Measurements from ENCODE around the gene PCDHB8.

DNA sequence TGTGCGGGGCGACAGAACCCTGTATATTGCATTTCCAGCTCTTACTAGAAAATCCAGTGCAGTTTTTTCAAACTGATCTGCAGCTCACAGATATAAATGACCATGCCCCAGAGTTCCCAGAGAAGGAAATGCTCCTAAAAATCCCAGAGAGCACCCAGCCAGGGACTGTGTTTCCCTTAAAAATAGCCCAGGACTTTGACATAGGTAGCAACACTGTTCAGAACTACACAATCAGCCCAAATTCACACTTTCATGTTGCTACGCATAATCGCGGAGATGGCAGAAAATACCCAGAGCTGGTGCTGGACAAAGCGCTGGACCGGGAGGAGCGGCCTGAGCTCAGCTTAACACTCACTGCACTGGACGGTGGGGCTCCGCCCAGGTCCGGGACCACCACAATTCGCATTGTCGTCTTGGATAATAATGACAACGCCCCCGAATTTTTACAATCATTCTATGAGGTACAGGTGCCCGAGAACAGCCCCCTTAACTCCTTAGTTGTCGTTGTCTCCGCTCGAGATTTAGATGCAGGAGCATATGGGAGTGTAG lies 41.8 kb upstream of the PCDHB8 start:
- no peak for TF ChIP-seq ZNF8 (CRISPR knock-in tag; IDR thresholded peaks at IDR 0.05)
- TF ChIP-seq TCF4 (CRISPR knock-in tag; IDR thresholded peaks at IDR 0.05; ENCODE audit: borderline replicate concordance) = no peak
- no peak for TF ChIP-seq ARNTL (CRISPR knock-in tag; IDR thresholded peaks at IDR 0.05; ENCODE audit: borderline replicate concordance, low read depth)
- TF ChIP-seq, protein P1, sequence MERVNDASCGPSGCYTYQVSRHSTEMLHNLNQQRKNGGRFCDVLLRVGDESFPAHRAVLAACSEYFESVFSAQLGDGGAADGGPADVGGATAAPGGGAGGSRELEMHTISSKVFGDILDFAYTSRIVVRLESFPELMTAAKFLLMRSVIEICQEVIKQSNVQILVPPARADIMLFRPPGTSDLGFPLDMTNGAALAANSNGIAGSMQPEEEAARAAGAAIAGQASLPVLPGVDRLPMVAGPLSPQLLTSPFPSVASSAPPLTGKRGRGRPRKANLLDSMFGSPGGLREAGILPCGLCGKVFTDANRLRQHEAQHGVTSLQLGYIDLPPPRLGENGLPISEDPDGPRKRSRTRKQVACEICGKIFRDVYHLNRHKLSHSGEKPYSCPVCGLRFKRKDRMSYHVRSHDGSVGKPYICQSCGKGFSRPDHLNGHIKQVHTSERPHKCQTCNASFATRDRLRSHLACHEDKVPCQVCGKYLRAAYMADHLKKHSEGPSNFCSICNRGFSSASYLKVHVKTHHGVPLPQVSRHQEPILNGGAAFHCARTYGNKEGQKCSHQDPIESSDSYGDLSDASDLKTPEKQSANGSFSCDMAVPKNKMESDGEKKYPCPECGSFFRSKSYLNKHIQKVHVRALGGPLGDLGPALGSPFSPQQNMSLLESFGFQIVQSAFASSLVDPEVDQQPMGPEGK (CRISPR knock-in tag; IDR thresholded peaks at IDR 0.05; ENCODE audit: borderline replicate concordance) = no peak
- no peak for TF ChIP-seq PPARA (CRISPR knock-in tag; IDR thresholded peaks at IDR 0.05; ENCODE audit: borderline replicate concordance)
- no peak for TF ChIP-seq ZFP30 (CRISPR knock-in tag; IDR thresholded peaks at IDR 0.05)
- no peak for TF ChIP-seq ZNF70 (CRISPR knock-in tag; IDR thresholded peaks at IDR 0.05)
- TF ChIP-seq, protein P2, sequence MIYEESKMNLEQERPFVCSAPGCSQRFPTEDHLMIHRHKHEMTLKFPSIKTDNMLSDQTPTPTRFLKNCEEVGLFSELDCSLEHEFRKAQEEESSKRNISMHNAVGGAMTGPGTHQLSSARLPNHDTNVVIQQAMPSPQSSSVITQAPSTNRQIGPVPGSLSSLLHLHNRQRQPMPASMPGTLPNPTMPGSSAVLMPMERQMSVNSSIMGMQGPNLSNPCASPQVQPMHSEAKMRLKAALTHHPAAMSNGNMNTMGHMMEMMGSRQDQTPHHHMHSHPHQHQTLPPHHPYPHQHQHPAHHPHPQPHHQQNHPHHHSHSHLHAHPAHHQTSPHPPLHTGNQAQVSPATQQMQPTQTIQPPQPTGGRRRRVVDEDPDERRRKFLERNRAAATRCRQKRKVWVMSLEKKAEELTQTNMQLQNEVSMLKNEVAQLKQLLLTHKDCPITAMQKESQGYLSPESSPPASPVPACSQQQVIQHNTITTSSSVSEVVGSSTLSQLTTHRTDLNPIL (CRISPR knock-in tag; IDR thresholded peaks at IDR 0.05; ENCODE audit: low read depth) = no peak
- TF ChIP-seq OSR1 (CRISPR knock-in tag; IDR thresholded peaks at IDR 0.05) = no peak
- TF ChIP-seq CSDC2 (CRISPR knock-in tag; IDR thresholded peaks at IDR 0.05) = no peak
- TF ChIP-seq, protein P3, sequence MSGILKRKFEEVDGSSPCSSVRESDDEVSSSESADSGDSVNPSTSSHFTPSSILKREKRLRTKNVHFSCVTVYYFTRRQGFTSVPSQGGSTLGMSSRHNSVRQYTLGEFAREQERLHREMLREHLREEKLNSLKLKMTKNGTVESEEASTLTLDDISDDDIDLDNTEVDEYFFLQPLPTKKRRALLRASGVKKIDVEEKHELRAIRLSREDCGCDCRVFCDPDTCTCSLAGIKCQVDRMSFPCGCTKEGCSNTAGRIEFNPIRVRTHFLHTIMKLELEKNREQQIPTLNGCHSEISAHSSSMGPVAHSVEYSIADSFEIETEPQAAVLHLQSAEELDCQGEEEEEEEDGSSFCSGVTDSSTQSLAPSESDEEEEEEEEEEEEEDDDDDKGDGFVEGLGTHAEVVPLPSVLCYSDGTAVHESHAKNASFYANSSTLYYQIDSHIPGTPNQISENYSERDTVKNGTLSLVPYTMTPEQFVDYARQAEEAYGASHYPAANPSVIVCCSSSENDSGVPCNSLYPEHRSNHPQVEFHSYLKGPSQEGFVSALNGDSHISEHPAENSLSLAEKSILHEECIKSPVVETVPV (CRISPR knock-in tag; IDR thresholded peaks at IDR 0.05) = no peak

All from SK-N-SH treated with all-trans-retinoic acid at 6 μM for 48 hours (cell line).